Head of caudate nucleus (tissue), 42 donors: Measurements from ENCODE around the gene C22orf42.
"Not testable (repeated sequence)": the region's sequence is repeated elsewhere in the genome, so short reads cannot be mapped to it uniquely, and the experiment has no call there.

Experiments
- DNase-seq, 42 donors: peaks; one replicate each; pipeline versions ENCODE4 v3.0.0 to v3.0.0-alpha.2; 2020 to 2021; ENCODE audit warnings: mixed read lengths in 7 of 42
- intact Hi-C: fragments of 100-400 bp; cut with DNase I; formaldehyde crosslinking; loops from one replicate; pipeline ENCODE4 v1.15.0; 2022

Gene C22orf42

DNA sequence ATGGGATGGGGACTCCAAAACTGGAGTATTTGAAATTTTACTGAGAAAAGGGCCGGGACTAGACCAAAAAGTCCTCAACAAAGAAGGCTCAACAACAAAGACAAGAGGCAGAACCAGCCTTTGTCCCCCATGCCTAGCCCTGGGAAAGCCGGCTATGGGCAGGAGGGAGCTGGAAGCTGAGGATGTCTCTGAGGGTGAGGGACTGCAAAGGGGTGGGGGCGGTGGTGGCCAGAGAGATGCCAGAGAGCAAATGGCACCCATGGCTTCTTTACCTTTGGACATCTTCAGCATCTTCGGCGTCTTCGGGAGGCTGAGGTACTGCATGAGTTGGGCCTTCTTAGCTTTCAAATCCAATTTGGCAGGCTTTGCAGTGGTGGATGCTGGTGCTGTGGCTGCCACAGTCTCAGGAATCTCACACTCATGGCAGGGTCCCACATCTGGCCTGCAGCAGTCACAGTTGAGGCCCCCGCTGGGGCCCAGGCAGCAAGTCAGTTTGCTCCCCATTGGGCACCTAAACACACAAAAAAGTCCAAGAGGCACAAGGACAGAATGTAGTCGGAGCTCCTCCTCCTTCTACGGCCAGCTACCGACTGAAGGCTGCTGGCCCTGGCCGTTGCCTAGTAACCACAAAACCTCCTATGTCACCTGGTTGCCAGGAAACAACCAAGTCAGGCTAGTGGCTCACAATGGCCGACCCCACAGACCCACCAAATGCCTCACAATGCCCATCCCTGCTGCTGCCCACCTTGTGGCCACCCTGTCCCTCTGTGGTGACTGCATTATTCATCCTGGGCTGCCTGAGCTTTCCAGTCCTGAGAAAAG lies at the start of gene C22orf42:
C22orf42 (minus strand) TSS at position 592 of the 822 bp plus-strand sequence; CDS start at position 504, 88 bp downstream.
- intact Hi-C loops, result no loop called here
- DNase-seq, result peak in 1 of 42 donors; percentile 17

GRCh38 chr22:32208681-32209080 lies 49.6 kb upstream of the C22orf42 start:
- intact Hi-C loops, result no loop called here
- no peak for DNase-seq

DNA sequence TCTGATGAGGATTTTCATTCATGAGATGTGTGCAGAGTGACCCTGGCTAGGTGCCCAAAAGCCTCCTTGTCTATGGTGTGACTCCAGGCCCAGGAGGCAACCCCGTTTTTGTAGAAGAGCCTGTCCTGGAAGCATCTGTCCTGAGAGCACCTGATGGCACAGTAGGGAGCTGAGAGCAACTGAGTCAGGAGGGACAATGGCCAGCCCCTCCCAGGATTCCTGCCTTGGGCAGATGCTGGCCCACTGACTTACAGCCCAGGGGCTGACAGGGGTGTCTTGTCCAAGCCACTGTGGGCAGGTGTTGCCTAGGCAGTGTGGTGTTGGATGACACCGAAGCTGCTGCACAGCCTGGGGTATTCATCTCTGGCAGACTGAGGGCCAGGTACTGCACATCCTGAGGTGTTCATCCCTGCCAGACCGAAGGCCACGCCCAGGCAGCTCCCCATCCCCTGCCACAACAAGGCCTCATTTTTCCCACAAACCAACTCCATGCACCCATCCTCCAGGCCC lies 48.9 kb upstream of the C22orf42 start:
- DNase-seq, result no peak
- intact Hi-C loops, result no loop called here

- DNase-seq, result peak in 8 of 42 donors; percentile 8 to 43 (median 31)
- intact Hi-C loops, result no loop called here
Measured at GRCh38 chr22:32206774-32207758, 48.0 kb upstream of the C22orf42 start.

GRCh38 chr22:32205974-32206773 lies 47.1 kb upstream of the C22orf42 start:
- intact Hi-C loops, result no loop called here

GRCh38 chr22:32204856-32205722 lies 46.0 kb upstream of the C22orf42 start, which contains the start of gene RFPL2:
Gene RFPL2, minus strand, starts transcription at chr22:32205073. Its CDS starts 2,622 bp downstream, at chr22:32202451.
- peak in 38 of 42 donors; percentile 13 to 88 (median 59) for DNase-seq
- intact Hi-C loops, result no loop called here

More at GRCh38 chr22:32205974-32206773, 47.1 kb upstream of the C22orf42 start:
- DNase-seq, result no peak

DNA sequence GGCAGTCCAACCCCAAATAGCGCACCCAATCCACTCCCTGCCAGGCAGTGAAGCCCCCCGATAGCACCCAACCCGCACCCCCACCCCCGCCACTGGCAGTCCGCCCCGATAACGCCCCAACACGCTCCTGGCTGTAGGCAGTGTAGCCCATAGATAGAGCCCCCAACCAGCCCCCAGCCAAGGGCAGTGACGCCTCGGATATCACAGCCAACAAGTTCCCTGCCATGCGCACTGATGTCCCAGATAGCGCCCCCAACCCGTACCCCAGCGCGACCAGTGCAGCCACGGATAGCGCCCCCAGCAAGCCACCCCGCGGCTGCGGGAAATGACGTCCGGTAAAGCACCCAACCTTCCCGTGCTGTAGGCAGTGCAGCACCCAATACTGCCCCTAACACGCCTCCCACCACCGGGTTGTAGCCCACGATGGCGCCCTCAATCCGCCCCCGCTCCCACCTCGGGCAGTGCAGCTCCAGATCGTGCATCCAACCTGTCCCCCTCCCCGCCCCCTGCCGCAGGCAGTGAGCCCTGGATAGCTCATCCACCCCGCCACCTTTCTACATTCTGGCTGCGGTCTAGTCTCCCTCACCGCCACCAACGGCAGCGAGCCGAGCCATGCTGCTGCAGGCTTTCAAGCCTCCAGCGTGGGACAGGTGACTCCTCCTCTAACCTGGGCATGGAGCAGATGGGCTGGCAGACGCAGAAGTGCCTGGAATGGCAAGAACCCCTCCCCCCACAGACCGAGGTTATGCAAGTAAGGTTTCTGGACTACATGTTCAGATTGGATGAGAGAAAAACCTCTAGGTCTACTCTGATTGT lies 45.1 kb upstream of the C22orf42 start:
- intact Hi-C loops, result no loop called here
- peak in 33 of 42 donors; percentile 8 to 84 (median 51) for DNase-seq

DNA sequence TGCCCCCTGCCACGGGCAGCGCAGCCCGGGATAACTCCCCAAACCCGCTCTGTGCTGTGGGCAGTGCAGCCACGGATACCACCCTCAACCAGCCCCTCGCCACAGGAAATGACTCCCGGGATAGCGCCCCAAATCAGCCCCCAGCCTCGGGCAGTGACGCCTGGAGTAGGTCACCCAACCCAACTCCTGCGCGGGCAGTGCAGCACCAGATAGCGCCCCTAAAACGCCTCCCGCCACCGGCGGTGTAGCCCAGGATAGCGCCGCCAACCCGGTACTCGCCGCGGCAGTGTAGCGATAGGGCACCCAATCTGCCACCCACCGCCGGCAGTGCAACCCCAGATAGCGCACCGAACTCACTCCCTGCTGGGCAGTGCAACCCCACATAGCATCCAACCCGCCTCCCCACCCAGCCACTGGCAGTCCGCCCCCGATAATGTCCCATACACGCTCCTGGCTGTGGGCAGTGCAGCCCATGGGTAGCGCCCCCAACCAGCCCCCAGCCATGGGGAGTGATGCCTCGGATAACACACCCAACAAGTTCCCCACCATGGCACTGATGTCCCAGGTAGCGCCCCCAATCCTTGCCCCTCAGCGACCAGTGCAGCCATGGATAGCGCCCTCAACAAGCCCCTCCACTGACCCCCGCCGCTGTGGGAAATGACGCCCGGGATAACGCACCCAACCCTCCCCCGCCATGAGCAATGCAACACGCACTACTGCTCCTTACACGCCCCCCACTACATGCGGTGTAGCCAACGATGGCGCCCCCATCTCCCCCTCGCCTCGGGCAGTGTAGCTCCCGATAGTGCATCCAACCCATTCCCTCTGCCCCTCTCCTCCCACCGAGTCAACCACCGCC lies 44.3 kb upstream of the C22orf42 start:
- intact Hi-C loops, result no loop called here
- DNase-seq, result peak in 7 of 42 donors; percentile 5 to 58 (median 27)

DNA sequence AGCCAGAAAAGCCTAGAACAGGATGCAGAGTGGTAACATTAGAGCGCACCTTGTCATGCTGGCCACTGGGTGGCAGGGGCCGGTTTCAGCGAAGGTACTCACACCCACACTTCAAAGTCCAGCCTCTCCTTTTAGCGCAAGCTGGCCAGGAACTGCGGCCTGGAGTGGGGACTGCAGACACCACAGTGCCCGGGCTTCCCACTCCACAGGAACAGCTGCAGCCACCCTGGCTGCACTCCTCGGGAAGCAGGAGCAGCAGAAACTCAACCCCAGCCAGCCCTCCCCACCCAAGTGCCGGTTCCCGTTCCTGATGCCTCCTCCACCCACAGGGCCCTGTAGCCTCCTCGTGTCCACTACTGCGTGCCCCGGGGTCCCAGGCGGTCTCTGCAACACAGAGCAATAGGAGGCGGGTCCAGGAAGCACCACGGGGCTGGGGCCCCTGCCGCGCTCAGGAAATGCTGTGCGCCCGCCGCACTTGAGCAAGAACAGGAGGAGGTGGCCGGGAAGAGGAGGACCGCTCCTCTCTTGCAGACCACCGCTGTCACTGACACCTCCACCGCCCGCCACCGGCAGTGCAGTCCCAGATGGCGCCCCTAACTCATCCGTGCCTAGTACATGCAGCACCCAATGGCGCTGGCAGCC lies 43.6 kb upstream of the C22orf42 start:
- intact Hi-C loops, result no loop called here
- DNase-seq, result peak in 14 of 42 donors; percentile 10 to 62 (median 30)

- intact Hi-C loops, result no loop called here
- no peak for DNase-seq
Measured at GRCh38 chr22:32202161-32202538, 43.0 kb upstream of the C22orf42 start.

DNA sequence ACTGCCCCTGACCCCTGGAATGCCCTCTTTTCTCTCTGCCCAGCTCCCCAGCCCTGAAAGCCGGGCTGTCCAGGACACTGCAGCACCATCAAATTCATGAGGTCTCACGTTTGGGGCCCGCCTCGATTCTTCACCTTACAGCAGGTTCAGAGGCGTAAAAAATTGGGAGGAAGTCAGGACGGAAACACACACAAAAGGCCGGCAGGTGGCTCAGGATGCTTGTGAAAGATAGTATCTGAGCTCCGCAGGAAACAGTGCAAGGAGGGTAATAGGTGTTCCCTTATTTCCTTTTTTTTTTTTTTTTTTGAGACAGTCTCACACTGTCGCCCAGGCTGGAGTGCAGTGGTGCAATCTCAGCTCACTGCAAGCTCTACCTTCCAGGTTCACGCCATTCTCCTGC lies 41.6 kb upstream of the C22orf42 start:
- DNase-seq, result no peak
- intact Hi-C loops, result no loop called here

- no peak for DNase-seq
- intact Hi-C loops, result no loop called here
Measured at GRCh38 chr22:32199961-32200360, 40.9 kb upstream of the C22orf42 start.

GRCh38 chr22:32199341-32199740 lies 40.2 kb upstream of the C22orf42 start:
- no peak for DNase-seq
- intact Hi-C loops, result no loop called here

DNA sequence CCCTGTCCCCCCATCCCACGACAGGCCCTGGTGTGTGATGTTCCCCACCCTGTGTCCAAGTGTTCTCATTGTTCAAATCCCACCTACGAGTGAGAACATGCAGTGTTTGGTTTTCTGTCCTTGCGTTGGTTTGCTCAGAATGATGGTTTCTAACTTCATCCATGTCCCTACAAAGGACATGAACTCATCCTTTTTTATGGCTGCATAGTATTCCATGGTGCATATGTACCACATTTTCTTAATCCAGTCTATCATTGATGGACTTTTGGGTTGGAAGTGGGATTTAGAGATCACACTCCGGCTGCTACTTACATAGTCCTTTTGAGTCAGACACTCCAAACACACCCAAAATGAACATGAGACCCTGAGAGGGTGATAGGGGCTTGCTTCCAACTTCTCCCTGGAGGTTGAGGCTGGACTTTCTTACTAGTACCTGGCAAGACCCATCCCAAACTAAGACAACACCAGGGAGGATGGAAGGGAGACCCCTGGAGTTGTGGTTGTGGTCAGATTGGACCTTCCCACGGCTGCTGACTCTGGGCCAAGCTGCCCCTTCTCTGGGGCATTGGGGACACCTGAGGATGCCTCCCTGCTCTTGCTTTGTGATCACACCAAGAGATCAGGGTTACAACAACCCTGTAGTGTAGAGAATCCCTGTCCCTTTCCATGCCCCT lies 38.6 kb upstream of the C22orf42 start:
- intact Hi-C loops, DNase-seq: not testable (repeated sequence)

- intact Hi-C loops, DNase-seq: not testable (repeated sequence)
Measured at GRCh38 chr22:32195900-32196299, 36.8 kb upstream of the C22orf42 start.
